IMR-90 (cell line): ENCODE measurements around the gene EFNB2. TPM values are rescaled to one million over a fixed set of nuclear protein-coding genes. Genes with fewer than 3 reads are reported as not detected.

Experiments used
- ATAC-seq: fragments of 200-7000 bp; cut with Tn5 transposase; 2 replicates; pipeline ENCODE4 v1.9.1; 2020; ENCODE audit warnings: low read depth, mild to moderate bottlenecking, moderate library complexity
- BruUV-seq: library from RNA; stranded (reverse); fragments of 400-500 nt; replicated peaks from 2 replicates; lab custom pipeline; 2021; lab: Mats Ljungman, UMichigan
- CTCF ChIA-PET: fragments of 300-600 bp; formaldehyde crosslinking; extraction: SDS; loops from one replicate; lab custom pipeline; 2021; ENCODE audit warnings: antibody characterized with exemption; lab: Yijun Ruan, JAX
- POLR2A ChIA-PET: fragments of 300-600 bp; sonication (Branson Sonifier 250); formaldehyde crosslinking; loops from one replicate; lab custom pipeline; 2022; ENCODE audit warnings: antibody characterized with exemption; ENCODE audit not compliant: unreplicated experiment; lab: Charles Lee
- DNase-seq: peaks from one replicate; pipeline ENCODE4 v3.0.0; 2013
- H2AFZ ChIP-seq: replicated peaks from 2 replicates; pipeline ENCODE3; 2013; ENCODE audit warnings: low read length, mild to moderate bottlenecking; ENCODE audit not compliant: poor library complexity
- H2AK5ac ChIP-seq: 2 replicates; pipeline ENCODE4 v1.6.1; 2013; ENCODE audit warnings: low read depth, low read length, inconsistent platforms
- H2AK9ac ChIP-seq: replicated peaks from 2 replicates; pipeline ENCODE3; 2013; ENCODE audit warnings: mild to moderate bottlenecking, low read depth, low read length, moderate library complexity; ENCODE audit not compliant: poor library complexity
- H2BK120ac ChIP-seq: 2 replicates; pipeline ENCODE4 v1.6.1; 2013; ENCODE audit warnings: low read depth, low read length, inconsistent platforms
- H2BK15ac ChIP-seq: 3 replicates; pipeline ENCODE4 v1.6.1; 2013; ENCODE audit warnings: low read depth, low read length, inconsistent platforms
- H2BK20ac ChIP-seq: 2 replicates; pipeline ENCODE4 v1.6.1; 2013; ENCODE audit warnings: low read depth, mild to moderate bottlenecking, inconsistent platforms, low read length, moderate library complexity
- H2BK5ac ChIP-seq: 2 replicates; pipeline ENCODE4 v1.6.1; 2013; ENCODE audit warnings: mild to moderate bottlenecking, low read depth, low read length, inconsistent platforms; ENCODE audit not compliant: poor library complexity, severe bottlenecking
- H3K14ac ChIP-seq: replicated peaks from 2 replicates; pipeline ENCODE4 v1.6.1; 2013; ENCODE audit warnings: low read depth, low read length, inconsistent platforms
- H3K18ac ChIP-seq: 2 replicates; pipeline ENCODE4 v1.6.1; 2013; ENCODE audit warnings: low read depth, low read length, control low read depth
- H3K23ac ChIP-seq: 2 replicates; pipeline ENCODE4 v1.6.1; 2013; ENCODE audit warnings: low read depth, low read length, inconsistent platforms
- H3K27ac ChIP-seq: 2 replicates; pipeline ENCODE4 v1.5.1; 2013; ENCODE audit warnings: mild to moderate bottlenecking, control low read depth, low read length; ENCODE audit not compliant: insufficient read depth
- H3K27me3 ChIP-seq: 2 replicates; pipeline ENCODE4 v1.6.1; 2013; ENCODE audit warnings: low read length; ENCODE audit not compliant: control insufficient read depth, insufficient read depth
- H3K36me3 ChIP-seq: 2 replicates; pipeline ENCODE4 v1.6.1; 2013; ENCODE audit warnings: low read length, mixed read lengths; ENCODE audit not compliant: control insufficient read depth, insufficient read depth
- H3K4ac ChIP-seq: 2 replicates; pipeline ENCODE4 v1.6.1; 2013; ENCODE audit warnings: low read depth, low read length, inconsistent platforms
- H3K4me1 ChIP-seq: 2 replicates; pipeline ENCODE4 v1.6.1; 2013; ENCODE audit warnings: low read length, mixed read lengths; ENCODE audit not compliant: control insufficient read depth, insufficient read depth
- H3K4me2 ChIP-seq: 2 replicates; pipeline ENCODE4 v1.6.1; 2013; ENCODE audit warnings: low read depth, mild to moderate bottlenecking, control low read depth, low read length, moderate library complexity
- H3K4me3 ChIP-seq: 2 replicates; pipeline ENCODE4 v1.5.1; 2013; ENCODE audit warnings: low read depth, mild to moderate bottlenecking, control low read depth, low read length, moderate library complexity; ENCODE audit not compliant: insufficient read depth
- H3K56ac ChIP-seq: 2 replicates; pipeline ENCODE4 v1.6.1; 2013; ENCODE audit warnings: low read length, inconsistent platforms; ENCODE audit not compliant: insufficient read depth; ENCODE audit errors: extremely low read depth
- H3K79me1 ChIP-seq, 2 experiments: 2 replicates each; pipeline ENCODE4 v1.6.1; 2013; ENCODE audit warnings: low read length in 2 of 2, inconsistent platforms in 1 of 2, low read depth in 1 of 2
- H3K9ac ChIP-seq: 2 replicates; pipeline ENCODE4 v1.6.1; 2013; ENCODE audit warnings: low read depth, low read length, control low read depth
- H3K9me1 ChIP-seq: 2 replicates; pipeline ENCODE4 v1.6.1; 2013; ENCODE audit warnings: low read length, inconsistent platforms; ENCODE audit not compliant: insufficient read depth
- H3K9me3 ChIP-seq: 2 replicates; pipeline ENCODE4 v1.6.1; 2013; ENCODE audit warnings: low read length; ENCODE audit not compliant: control insufficient read depth, insufficient read depth
- H4K20me1 ChIP-seq: 2 replicates; pipeline ENCODE4 v1.6.1; 2013; ENCODE audit warnings: low read length, inconsistent platforms; ENCODE audit not compliant: insufficient read depth
- H4K5ac ChIP-seq: 2 replicates; pipeline ENCODE4 v1.6.1; 2013; ENCODE audit warnings: mild to moderate bottlenecking, low read depth, low read length, control low read depth
- H4K8ac ChIP-seq, 2 experiments: 2 replicates each; pipeline ENCODE4 v1.6.1; 2013; ENCODE audit warnings: low read depth in 2 of 2, low read length in 2 of 2, control low read depth in 1 of 2, inconsistent platforms in 1 of 2
- H4K91ac ChIP-seq: 2 replicates; pipeline ENCODE4 v1.6.1; 2013; ENCODE audit warnings: low read depth, low read length, inconsistent platforms; ENCODE audit not compliant: insufficient read depth
- BHLHE40 ChIP-seq: fragments of 150-350 bp; IDR thresholded peaks from 2 replicates; pipeline ENCODE4 v1.6.1; 2016; ENCODE audit warnings: mild to moderate bottlenecking, low read depth, low read length
- CEBPB ChIP-seq: IDR thresholded peaks from 2 replicates; pipeline ENCODE4 v1.6.1; 2012; ENCODE audit warnings: low read depth, low read length, improper control_type of control experiment
- CHD1 ChIP-seq: IDR thresholded peaks from 2 replicates; pipeline ENCODE4 v1.6.1; 2012; ENCODE audit warnings: low read depth, low read length, improper control_type of control experiment
- CTCF ChIP-seq: conservative IDR thresholded peaks from 2 replicates; pipeline ENCODE4 v1.5.1; 2012; ENCODE audit warnings: mild to moderate bottlenecking, low read depth, low read length, improper control_type of control experiment
- FOS ChIP-seq: fragments of 150-350 bp; IDR thresholded peaks from 2 replicates; pipeline ENCODE4 v1.6.1; 2016; ENCODE audit warnings: low read depth, low read length
- MXI1 ChIP-seq: IDR thresholded peaks from 2 replicates; pipeline ENCODE4 v1.6.1; 2012; ENCODE audit warnings: low read depth, mild to moderate bottlenecking, low read length, moderate library complexity, borderline replicate concordance
- POLR2A ChIP-seq: IDR thresholded peaks from 2 replicates; pipeline ENCODE4 v1.6.1; 2012; ENCODE audit warnings: mild to moderate bottlenecking, low read depth, low read length
- RAD21 ChIP-seq: IDR thresholded peaks from 2 replicates; pipeline ENCODE4 v1.6.1; 2012; ENCODE audit warnings: low read length, improper control_type of control experiment
- SMC3 ChIP-seq: fragments of 150-350 bp; IDR thresholded peaks from 2 replicates; pipeline ENCODE4 v1.6.1; 2016; ENCODE audit warnings: low read depth, mild to moderate bottlenecking, antibody characterized with exemption, low read length, moderate library complexity
- USF2 ChIP-seq: fragments of 150-350 bp; IDR thresholded peaks from 2 replicates; pipeline ENCODE4 v1.6.1; 2017; ENCODE audit warnings: mild to moderate bottlenecking, antibody characterized with exemption, low read length, low read depth
- WGBS, 2 experiments: methylation state at CpG; one replicate each; pipeline versions ENCODE4 v1.1.5 to v1.1.7; 2013; ENCODE audit warnings: missing lambda C conversion rate in 2 of 2; ENCODE audit not compliant: insufficient read length in 1 of 2; ENCODE audit errors: extremely low coverage in 2 of 2; 5-methylcytosine and 5-hydroxymethylcytosine counted together
- dilution Hi-C: fragments of 300-500 bp; cut with HindIII; formaldehyde crosslinking; loops from one replicate; pipeline ENCODE4 v1.14.3; 2018; ENCODE audit warnings: low sequenced_read_pairs; ENCODE audit not compliant: unreplicated experiment
- in situ Hi-C: fragments of 300-500 bp; cut with MboI; formaldehyde crosslinking; loops from 3 replicates; pipeline ENCODE4 v1.14.3; 2019; ENCODE audit warnings: low sequenced_read_pairs, inconsistent platforms, mixed read lengths
- intact Hi-C: fragments of 100-400 bp; cut with micrococcal nuclease; formaldehyde crosslinking; loops from 2 replicates; pipeline ENCODE4 v1.10.0; 2022
- polyA plus RNA-seq, 3 experiments: library from polyadenylated mRNA; depleted of rRNA; stranded (reverse); fragments of >200 nt; gene quantifications; 2 replicates each; pipeline ENCODE4 v1.2.3, GENCODE V29; 2012; ENCODE audit warnings: low replicate concordance in 1 of 3
- total RNA-seq: library from RNA; depleted of rRNA; stranded (reverse); fragments of >200 nt; gene quantifications from 2 replicates; pipeline ENCODE4 v1.2.3, GENCODE V29; 2012

Gene EFNB2
- total and polyA plus RNA-seq, 2 of the 4 experiments (the other 2 are of a cell fraction), result 5.4 to 6.0 TPM

GRCh38 chr13:106506286-106506685, 29.2 kb downstream of the EFNB2 start (continued):
- TF ChIP-seq BHLHE40 (no peak), CHD1 (no peak), RAD21 (no peak), SMC3 (no peak)

GRCh38 chr13:106505732-106506131, 29.7 kb downstream of the EFNB2 start:
- no peaks in the 10 kb centered on the region for H4K20me1 ChIP-seq
- in situ Hi-C loops, result loop anchor here (25.0 kb wide), 1 partner anchor 418 kb away; no protein-coding TSS in a partner anchor

More at GRCh38 chr13:106505732-106506131, 29.7 kb downstream of the EFNB2 start:
- Histone ChIP-seq H3K56ac (no peak overlapping the region), H3K9me1 (no peaks in the 10 kb centered on the region), H2BK120ac (no peak overlapping the region), H3K18ac (no peak overlapping the region), H2AFZ (no peak overlapping the region), H3K36me3 (no peaks in the 10 kb centered on the region), H2BK5ac (no peak overlapping the region), H2AK5ac (no peak overlapping the region), H2BK15ac (no peak overlapping the region), H3K4me1 (peaks cover 3% of the 10 kb centered on the region; the same call in 1 of the 2 replicates), H3K14ac (no peak overlapping the region), H3K9me3 (no peaks in the 10 kb centered on the region), H4K5ac (no peak overlapping the region), H3K23ac (no peak overlapping the region), H3K79me1 (peaks cover 10 to 17% of the 10 kb centered on the region in 2 experiments; a peak in 1 of 4 replicates), H3K4me2 (no peak overlapping the region), H3K9ac (no peak overlapping the region), H3K27me3 (no peaks in the 10 kb centered on the region), H3K27ac (no peak overlapping the region), H4K8ac (no peak overlapping the region), H2BK20ac (no peak overlapping the region), H2AK9ac (no peak overlapping the region), H3K4me3 (no peak overlapping the region), H4K91ac (no peak overlapping the region), H3K4ac (no peak overlapping the region)
- DNase-seq (no peak), ATAC-seq (no peak)
- CTCF ChIA-PET, result no interaction called here
- intact Hi-C loops, result loop anchor here (5.0 kb wide), 1 partner anchor 348 kb away; no protein-coding TSS in a partner anchor
- no peak for TF ChIP-seq MXI1
- no peak for TF ChIP-seq CHD1
- TF ChIP-seq POLR2A, result no peak
- TF ChIP-seq USF2, result no peak
- no peak for TF ChIP-seq SMC3
- TF ChIP-seq BHLHE40, result no peak
- TF ChIP-seq FOS, result no peak
- no peak for TF ChIP-seq CTCF
- no peak for TF ChIP-seq CEBPB
- BruUV-seq, result no TSS peak
- WGBS, 2 experiments, result no CpG with 5 or more reads among the region's 4 CpGs
- dilution Hi-C loops, result no loop called here
- POLR2A ChIA-PET, result no interaction called here
